Trophoblast cell (in vitro differentiated cells and primary cell): ENCODE data around the gene TPM2.

ENCODE experiments used
- DNase-seq, 2 donors: peaks; one replicate each; pipeline ENCODE4 v3.0.0-alpha.2; 2016
- H2AFZ ChIP-seq: 2 replicates; pipeline ENCODE4 v1.6.1; 2013; ENCODE audit warnings: low read length, moderate library complexity, mild to moderate bottlenecking; ENCODE audit not compliant: insufficient read depth, poor library complexity
- H2AK5ac ChIP-seq: 2 replicates; pipeline ENCODE4 v1.6.1; 2013; ENCODE audit warnings: mild to moderate bottlenecking, low read length
- H2BK120ac ChIP-seq: 2 replicates; pipeline ENCODE4 v1.6.1; 2013; ENCODE audit warnings: low read length, mild to moderate bottlenecking, moderate library complexity; ENCODE audit not compliant: insufficient read depth, poor library complexity
- H2BK12ac ChIP-seq: 2 replicates; pipeline ENCODE4 v1.6.1; 2013; ENCODE audit warnings: mild to moderate bottlenecking, low read length, moderate library complexity
- H2BK5ac ChIP-seq: 2 replicates; pipeline ENCODE4 v1.6.1; 2013; ENCODE audit warnings: low read length, low read depth, moderate library complexity, mild to moderate bottlenecking; ENCODE audit not compliant: poor library complexity
- H3K14ac ChIP-seq: 2 replicates; pipeline ENCODE4 v1.6.1; 2013; ENCODE audit warnings: mild to moderate bottlenecking, low read length
- H3K18ac ChIP-seq: 2 replicates; pipeline ENCODE4 v1.6.1; 2013; ENCODE audit warnings: mild to moderate bottlenecking, low read length
- H3K23ac ChIP-seq: 2 replicates; pipeline ENCODE4 v1.6.1; 2013; ENCODE audit warnings: low read length
- H3K27ac ChIP-seq: 2 replicates; pipeline ENCODE4 v1.5.1; 2013; ENCODE audit warnings: low read depth, mild to moderate bottlenecking, inconsistent platforms, low read length, moderate library complexity
- H3K27me3 ChIP-seq: 2 replicates; pipeline ENCODE4 v1.6.1; 2013; ENCODE audit warnings: inconsistent platforms, mild to moderate bottlenecking, low read length, moderate library complexity; ENCODE audit not compliant: insufficient read depth
- H3K36me3 ChIP-seq, 2 experiments: 1 replicate in 1 of 2; 2 replicates in 1 of 2; pipeline ENCODE4 v1.6.1; 2013; ENCODE audit warnings: low read length in 2 of 2, mild to moderate bottlenecking in 2 of 2, moderate library complexity in 1 of 2; ENCODE audit not compliant: insufficient read depth in 2 of 2, control insufficient read depth in 1 of 2
- H3K4ac ChIP-seq: 2 replicates; pipeline ENCODE4 v1.6.1; 2013; ENCODE audit warnings: low read depth, mild to moderate bottlenecking, low read length, moderate library complexity
- H3K4me1 ChIP-seq, 2 experiments: 1 replicate in 1 of 2; 2 replicates in 1 of 2; pipeline ENCODE4 v1.6.1; 2013; ENCODE audit warnings: low read length in 2 of 2, mild to moderate bottlenecking in 2 of 2, moderate library complexity in 1 of 2; ENCODE audit not compliant: insufficient read depth in 2 of 2, control insufficient read depth in 1 of 2
- H3K4me2 ChIP-seq: 2 replicates; pipeline ENCODE4 v1.6.1; 2013; ENCODE audit warnings: inconsistent platforms, mild to moderate bottlenecking, low read length, moderate library complexity
- H3K4me3 ChIP-seq: 2 replicates; pipeline ENCODE4 v1.5.1; 2013; ENCODE audit warnings: mild to moderate bottlenecking, low read depth, low read length, inconsistent platforms
- H3K79me1 ChIP-seq: one replicate; pipeline ENCODE4 v1.6.1; 2013; ENCODE audit warnings: low read length
- H3K79me2 ChIP-seq: 2 replicates; pipeline ENCODE4 v1.6.1; 2013; ENCODE audit warnings: low read length, mild to moderate bottlenecking; ENCODE audit not compliant: control insufficient read depth, insufficient read depth, poor library complexity
- H3K9ac ChIP-seq: 2 replicates; pipeline ENCODE4 v1.6.1; 2013; ENCODE audit warnings: mild to moderate bottlenecking, low read length
- H3K9me3 ChIP-seq: 2 replicates; pipeline ENCODE4 v1.6.1; 2013; ENCODE audit warnings: low read depth, mild to moderate bottlenecking, control low read depth, inconsistent platforms, low read length; ENCODE audit not compliant: insufficient read depth
- H4K12ac ChIP-seq: 2 replicates; pipeline ENCODE4 v1.6.1; 2013; ENCODE audit warnings: low read depth, mild to moderate bottlenecking, low read length, moderate library complexity
- H4K8ac ChIP-seq: 2 replicates; pipeline ENCODE4 v1.6.1; 2013; ENCODE audit warnings: low read depth, mild to moderate bottlenecking, low read length, moderate library complexity
- H4K91ac ChIP-seq: one replicate; pipeline ENCODE4 v1.6.1; 2013; ENCODE audit warnings: low read depth, mild to moderate bottlenecking, low read length, moderate library complexity
- WGBS: extraction: QIAGEN DNeasy Blood & Tissue Kit; methylation state at CpG from one replicate; pipeline ENCODE4 v1.1.7; 2013; ENCODE audit warnings: missing lambda C conversion rate; ENCODE audit not compliant: insufficient read length, insufficient coverage; ENCODE audit errors: extremely low coverage; 5-methylcytosine and 5-hydroxymethylcytosine counted together

The TPM2 gene

DNA sequence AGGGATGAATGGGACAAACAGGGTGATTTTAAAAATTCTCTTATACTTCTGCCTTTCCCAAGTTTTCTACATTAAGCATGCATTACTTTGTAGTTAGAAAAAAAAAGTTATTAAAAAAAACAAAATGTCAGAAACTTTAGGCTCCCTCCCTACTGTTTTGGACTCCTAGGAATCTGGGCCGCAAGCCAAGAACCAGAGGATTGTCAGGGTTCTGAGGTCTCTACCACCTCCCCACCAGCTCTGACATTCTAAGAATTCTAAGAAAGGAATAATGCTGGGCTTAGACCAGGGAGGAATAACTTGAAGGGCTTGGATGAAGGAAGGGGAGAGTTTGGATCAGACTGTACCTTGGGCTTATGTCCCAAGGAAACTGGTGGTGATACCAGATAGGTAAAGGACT, 23.7 kb downstream of the TPM2 start:
- Histone ChIP-seq H4K8ac (no peak overlapping the region), H2AK5ac (no peak overlapping the region), H2BK5ac (no peak overlapping the region), H3K23ac (no peak overlapping the region), H2AFZ (no peak overlapping the region), H3K4me2 (no peak overlapping the region), H3K4ac (no peak overlapping the region), H3K79me2 (peaks cover 5% of the 10 kb centered on the region), H4K91ac (no peak overlapping the region), H3K36me3 (peaks cover 5 to 7% of the 10 kb centered on the region in 2 experiments), H3K79me1 (peaks cover 6% of the 10 kb centered on the region), H2BK120ac (no peak overlapping the region), H3K4me3 (no peak overlapping the region), H2BK12ac (no peak overlapping the region), H3K27ac (no peak overlapping the region), H3K9me3 (peaks cover 2% of the 10 kb centered on the region), H3K14ac (no peak overlapping the region), H3K27me3 (no peaks in the 10 kb centered on the region), H3K4me1 (peaks cover 17 to 23% of the 10 kb centered on the region in 2 experiments), H3K18ac (no peak overlapping the region), H4K12ac (no peak overlapping the region), H3K9ac (no peak overlapping the region)
- no CpG with 5 or more reads among the region's 1 CpG for WGBS
- DNase-seq = no peak

DNA sequence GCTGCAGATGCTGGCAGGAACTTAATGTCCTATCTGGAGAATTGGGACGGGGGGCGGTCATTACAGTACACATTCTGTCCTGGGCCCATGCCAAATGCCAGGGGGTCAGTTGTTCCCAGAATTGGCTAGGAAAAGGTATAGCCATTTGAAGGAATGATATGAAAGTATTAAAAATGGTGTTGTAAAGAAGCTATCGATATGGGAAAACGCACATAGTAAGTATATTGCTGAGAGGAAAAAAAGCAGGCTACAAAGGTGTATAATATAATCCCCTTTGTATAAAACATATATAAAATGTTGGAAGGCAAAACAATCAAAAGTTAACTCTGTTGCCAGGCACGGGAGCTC, 24.3 kb downstream of the TPM2 start:
- Histone ChIP-seq H2BK120ac (peak overlapping the region; percentile 56), H3K18ac (peak overlapping the region; percentile 51), H2AK5ac (no peak overlapping the region), H3K4me3 (peak overlapping the region; percentile 62), H3K27ac (no peak overlapping the region), H3K9ac (peak overlapping the region; percentile 24), H2AFZ (peak overlapping the region; percentile 89), H4K91ac (peak overlapping the region; percentile 26), H3K4ac (peak overlapping the region; percentile 10), H3K14ac (peak overlapping the region; percentile 28), H3K79me1 (peaks cover 6% of the 10 kb centered on the region), H3K27me3 (no peaks in the 10 kb centered on the region), H3K4me2 (peak overlapping the region; percentile 89), H2BK5ac (no peak overlapping the region), H3K79me2 (peaks cover 5% of the 10 kb centered on the region), H3K36me3 (peaks cover 10 to 12% of the 10 kb centered on the region in 2 experiments), H2BK12ac (no peak overlapping the region), H4K8ac (peak overlapping the region; percentile 93), H3K23ac (no peak overlapping the region), H4K12ac (peak overlapping the region; percentile 79), H3K4me1 (peaks cover 17 to 23% of the 10 kb centered on the region in 2 experiments), H3K9me3 (peaks cover 2% of the 10 kb centered on the region)
- DNase-seq = no peak
- 100% methylated on average over 1 of the region's 5 CpGs for WGBS

DNA sequence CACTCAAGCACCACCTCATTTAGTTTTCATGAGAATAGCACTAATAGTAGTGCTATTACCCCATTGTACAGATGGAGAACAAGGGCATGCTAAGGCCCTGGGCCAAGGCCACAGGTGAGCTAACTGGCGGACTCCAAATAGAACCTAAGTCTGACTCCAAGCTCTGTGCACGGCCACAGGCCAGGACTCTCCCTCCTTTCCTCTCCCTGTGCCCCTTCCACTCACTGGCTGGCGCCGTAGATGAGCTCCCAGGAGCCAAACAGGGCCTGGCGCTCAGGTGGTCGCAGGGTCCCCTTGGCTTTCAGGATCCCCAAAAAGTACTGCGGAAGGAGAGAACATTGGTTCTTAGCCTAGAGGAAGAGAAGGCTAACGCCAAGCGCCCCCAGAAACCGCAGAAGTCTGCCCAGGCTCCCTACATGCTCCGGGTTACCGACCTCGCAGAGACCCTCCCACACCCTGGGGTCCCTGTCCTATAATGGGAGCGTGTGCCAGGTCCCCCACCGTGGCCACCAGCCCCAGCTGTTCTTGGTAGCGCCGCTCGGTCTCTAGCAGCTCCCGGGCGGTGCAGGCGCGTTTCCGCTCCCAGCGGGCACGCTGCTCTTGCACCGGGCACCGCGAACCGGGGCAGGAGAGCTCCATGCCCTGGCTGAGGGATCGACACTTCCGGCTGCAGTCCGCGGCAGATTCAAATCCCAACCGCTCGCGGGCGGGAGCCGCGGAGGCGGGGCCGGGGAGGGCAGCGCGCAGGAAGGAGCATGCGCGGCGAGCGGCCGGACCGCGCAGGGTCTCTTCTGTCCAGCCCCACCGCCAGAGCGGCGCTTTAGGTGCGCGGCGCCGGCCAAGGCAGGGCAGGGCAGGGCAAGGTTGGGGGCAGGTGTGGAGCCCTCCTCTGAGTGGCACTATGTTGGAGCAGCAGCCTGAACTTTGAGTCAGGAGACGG, 24.9 kb downstream of the TPM2 start, which contains the start of gene ARHGEF39:
Gene ARHGEF39 (minus strand): TSS at position 665 of the 940 bp plus-strand sequence. CDS start 26 bp downstream, at position 639.
- Histone ChIP-seq H2BK5ac (peak within 1 kb of the TSS; percentile 60), H3K79me1 (peaks cover 6% of the 10 kb centered on the region), H3K18ac (peak within 1 kb of the TSS; percentile 93), H4K91ac (peak within 1 kb of the TSS; percentile 95), H3K79me2 (peaks cover 5% of the 10 kb centered on the region), H2AK5ac (peak within 1 kb of the TSS; percentile 81), H2AFZ (peak within 1 kb of the TSS; percentile 95), H3K23ac (no peak within 1 kb of the TSS), H3K36me3 (peaks cover 13 to 16% of the 10 kb centered on the region in 2 experiments), H3K4me1 (peaks cover 17 to 23% of the 10 kb centered on the region in 2 experiments), H3K27ac (no peak within 1 kb of the TSS), H3K9me3 (peaks cover 2% of the 10 kb centered on the region), H3K27me3 (no peaks in the 10 kb centered on the region), H4K12ac (peak within 1 kb of the TSS; percentile 88), H3K14ac (peak within 1 kb of the TSS; percentile 94), H3K4me2 (peak within 1 kb of the TSS; percentile 89), H4K8ac (peak within 1 kb of the TSS; percentile 95), H3K4me3 (peak within 1 kb of the TSS; percentile 80), H3K9ac (peak within 1 kb of the TSS; percentile 83), H2BK12ac (no peak within 1 kb of the TSS), H2BK120ac (peak within 1 kb of the TSS; percentile 77), H3K4ac (peak within 1 kb of the TSS; percentile 82)
- DNase-seq = peak; percentile 73 to 85
- no CpG with 5 or more reads among the region's 58 CpGs for WGBS

DNA sequence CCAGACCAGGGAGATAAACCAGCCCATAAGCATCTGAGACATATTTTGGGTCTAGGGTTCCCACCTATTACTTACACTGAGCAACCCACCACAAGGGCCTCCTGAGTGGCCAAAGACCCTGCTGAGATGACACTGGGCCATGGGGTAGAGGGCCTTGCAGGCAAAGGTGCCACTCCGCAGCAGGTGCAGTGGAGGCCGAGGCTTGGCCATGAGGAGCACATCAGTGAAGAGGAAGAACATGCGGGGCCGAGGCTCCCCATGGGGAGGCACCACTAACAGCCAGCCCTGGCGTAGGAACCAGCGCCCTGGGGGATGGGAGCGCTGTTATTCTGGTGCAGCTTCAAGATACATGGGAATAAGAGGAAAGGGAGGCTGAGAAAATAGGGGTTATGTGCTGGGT, 27.3 kb downstream of the TPM2 start:
- no CpG with 5 or more reads among the region's 7 CpGs for WGBS
- H3K79me1 ChIP-seq = peaks cover 11% of the 10 kb centered on the region
- H3K79me2 ChIP-seq = peaks cover 8% of the 10 kb centered on the region
- H3K4ac ChIP-seq = no peak overlapping the region
- DNase-seq = no peak
- H3K27ac ChIP-seq = no peak overlapping the region
- no peak overlapping the region for H3K4me3 ChIP-seq
- H3K14ac ChIP-seq = no peak overlapping the region
- H3K4me2 ChIP-seq = no peak overlapping the region
- no peak overlapping the region for H2BK5ac ChIP-seq
- H3K9me3 ChIP-seq = no peaks in the 10 kb centered on the region
- no peak overlapping the region for H4K91ac ChIP-seq
- H3K23ac ChIP-seq = no peak overlapping the region
- no peak overlapping the region for H4K8ac ChIP-seq
- peaks cover 13 to 16% of the 10 kb centered on the region in 2 experiments for H3K36me3 ChIP-seq
- H2BK12ac ChIP-seq = no peak overlapping the region
- no peak overlapping the region for H4K12ac ChIP-seq
- H2AFZ ChIP-seq = no peak overlapping the region
- H2AK5ac ChIP-seq = no peak overlapping the region
- no peak overlapping the region for H3K18ac ChIP-seq
- no peak overlapping the region for H3K9ac ChIP-seq
- H3K27me3 ChIP-seq = no peaks in the 10 kb centered on the region
- H3K4me1 ChIP-seq = peaks cover 17 to 24% of the 10 kb centered on the region in 2 experiments
- H2BK120ac ChIP-seq = no peak overlapping the region
